Subcutaneous abdominal adipose tissue (tissue), 5 donors: ENCODE measurements around the gene ACSF3.

Source experiments
- H3K27ac ChIP-seq: one replicate; pipeline ENCODE4 v1.7.0; 2013; ENCODE audit warnings: low read depth, mild to moderate bottlenecking, inconsistent platforms, low read length, moderate library complexity
- H3K27me3 ChIP-seq, 5 donors: one replicate each; pipeline ENCODE4 v1.7.0; 2013; ENCODE audit warnings: low read length in 5 of 5, inconsistent platforms in 1 of 5; ENCODE audit not compliant: control insufficient read depth in 5 of 5, insufficient read depth in 4 of 5
- H3K36me3 ChIP-seq, 5 donors: one replicate each; pipeline ENCODE4 v1.7.0; 2013; ENCODE audit warnings: low read length in 5 of 5; ENCODE audit not compliant: control insufficient read depth in 5 of 5, insufficient read depth in 5 of 5
- H3K4me1 ChIP-seq, 5 donors: one replicate each; pipeline ENCODE4 v1.7.0; 2013; ENCODE audit warnings: low read length in 5 of 5, mild to moderate bottlenecking in 3 of 5, moderate library complexity in 1 of 5; ENCODE audit not compliant: control insufficient read depth in 5 of 5, insufficient read depth in 5 of 5
- H3K4me3 ChIP-seq, 5 donors: one replicate each; pipeline ENCODE4 v1.7.0; 2013; ENCODE audit warnings: low read length in 5 of 5, low read depth in 1 of 5
- H3K9ac ChIP-seq, 5 donors: one replicate each; pipeline ENCODE4 v1.7.0; 2013; ENCODE audit warnings: low read length in 5 of 5, mild to moderate bottlenecking in 4 of 5, moderate library complexity in 3 of 5
- H3K9me3 ChIP-seq, 5 donors: one replicate each; pipeline ENCODE4 v1.7.0; 2013; ENCODE audit warnings: low read length in 5 of 5; ENCODE audit not compliant: control insufficient read depth in 5 of 5
- donor health status: healthy.
- donor health status: healthy.
- donor health status: healthy.
- donor health status: healthy.
- donor health status: healthy.

The ACSF3 gene

DNA sequence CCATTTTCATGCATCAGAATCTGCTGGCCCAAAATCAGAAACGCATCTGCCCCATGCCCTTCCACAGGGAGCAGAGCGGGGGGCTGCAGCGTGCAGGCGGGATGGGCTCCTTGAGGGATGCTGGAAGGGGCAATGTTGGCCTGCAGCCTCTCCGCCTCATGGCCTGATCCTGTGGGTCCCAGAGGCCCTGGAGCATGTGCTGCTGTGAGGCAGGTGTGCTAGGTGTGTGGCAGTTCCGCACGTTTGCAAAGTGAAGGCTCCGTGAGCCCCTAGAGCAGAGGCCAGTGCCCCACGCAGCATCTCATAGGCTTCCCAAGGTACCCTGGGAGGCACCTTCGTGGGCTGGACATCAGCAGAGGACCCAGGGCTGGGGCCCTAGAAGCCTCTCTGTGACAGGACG is 41.5 kb downstream of the ACSF3 start:
- Histone ChIP-seq H3K27me3 (no peaks in the 10 kb centered on the region), H3K36me3 (peaks cover 0 to 76% (median 59%) of the 10 kb centered on the region in 5 donors), H3K4me1 (no peaks in the 10 kb centered on the region), H3K9ac (no peak overlapping the region), H3K27ac (no peak overlapping the region), H3K4me3 (no peak overlapping the region), H3K9me3 (no peaks in the 10 kb centered on the region)

GRCh38 chr16:89135971-89136765 is 42.5 kb downstream of the ACSF3 start:
- Histone ChIP-seq H3K4me1 (no peaks in the 10 kb centered on the region), H3K27ac (no peak overlapping the region)

GRCh38 chr16:89136931-89137330 is 43.3 kb downstream of the ACSF3 start:
- Histone ChIP-seq H3K9ac (no peak overlapping the region), H3K27ac (no peak overlapping the region), H3K9me3 (no peaks in the 10 kb centered on the region), H3K36me3 (peaks cover 0 to 89% (median 75%) of the 10 kb centered on the region in 5 donors), H3K27me3 (no peaks in the 10 kb centered on the region), H3K4me3 (no peak overlapping the region), H3K4me1 (no peaks in the 10 kb centered on the region)

More at GRCh38 chr16:89135971-89136765, 42.5 kb downstream of the ACSF3 start:
- Histone ChIP-seq H3K4me3 (no peak overlapping the region), H3K27me3 (no peaks in the 10 kb centered on the region), H3K9ac (no peak overlapping the region), H3K36me3 (peaks cover 0 to 86% (median 68%) of the 10 kb centered on the region in 5 donors), H3K9me3 (no peaks in the 10 kb centered on the region)

- Histone ChIP-seq H3K27ac (no peak overlapping the region), H3K4me3 (no peak overlapping the region), H3K9ac (no peak overlapping the region), H3K36me3 (peaks cover 0 to 89% (median 75%) of the 10 kb centered on the region in 5 donors), H3K9me3 (no peaks in the 10 kb centered on the region), H3K4me1 (no peaks in the 10 kb centered on the region), H3K27me3 (no peaks in the 10 kb centered on the region)
Observed at GRCh38 chr16:89137666-89138512, 44.2 kb downstream of the ACSF3 start.

- Histone ChIP-seq H3K9ac (no peak overlapping the region), H3K4me1 (no peaks in the 10 kb centered on the region), H3K36me3 (peaks cover 0 to 89% (median 72%) of the 10 kb centered on the region in 5 donors), H3K27me3 (no peaks in the 10 kb centered on the region), H3K27ac (no peak overlapping the region), H3K9me3 (no peaks in the 10 kb centered on the region), H3K4me3 (no peak overlapping the region)
Observed at GRCh38 chr16:89138513-89138795, 44.8 kb downstream of the ACSF3 start.

DNA sequence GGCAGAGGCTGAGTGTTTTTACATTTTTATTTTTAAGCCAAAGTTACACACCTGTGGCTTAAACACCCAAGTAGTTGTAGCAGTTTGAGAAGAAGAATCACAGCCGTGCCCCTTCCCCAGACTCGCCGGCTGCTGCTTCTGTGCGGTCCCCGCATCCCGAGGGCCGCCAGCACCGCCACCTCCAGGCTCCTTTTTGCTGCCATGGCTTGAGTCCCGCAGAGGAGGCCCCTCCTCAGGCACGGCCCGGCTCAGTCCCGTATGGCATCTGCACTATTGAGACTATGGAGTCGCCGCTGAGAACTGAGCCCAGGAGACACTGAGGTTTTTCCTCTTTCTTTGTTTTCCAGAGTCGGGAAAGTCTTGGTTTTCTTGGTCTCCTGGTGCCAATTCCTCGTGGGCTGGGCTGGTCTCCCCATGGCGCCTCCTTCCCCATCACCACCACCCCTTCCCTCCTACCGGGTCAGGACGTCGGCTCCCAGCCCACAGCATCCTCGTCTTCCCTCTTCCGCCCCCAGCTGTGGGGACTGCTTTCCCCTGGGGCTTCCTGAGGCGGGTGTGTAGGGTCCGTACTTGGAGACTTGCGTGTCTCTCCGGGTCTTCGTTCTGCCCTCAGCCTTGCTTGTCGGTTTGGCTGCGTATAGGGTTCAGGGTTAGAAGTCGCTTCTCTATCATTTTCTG is 45.3 kb downstream of the ACSF3 start:
- Histone ChIP-seq H3K9me3 (no peaks in the 10 kb centered on the region), H3K27ac (no peak overlapping the region), H3K27me3 (no peaks in the 10 kb centered on the region), H3K4me1 (no peaks in the 10 kb centered on the region), H3K9ac (no peak overlapping the region), H3K4me3 (no peak overlapping the region), H3K36me3 (peaks cover 0 to 89% (median 71%) of the 10 kb centered on the region in 5 donors)

GRCh38 chr16:89139907-89140361 is 46.3 kb downstream of the ACSF3 start:
- no peak overlapping the region for H3K27ac ChIP-seq
- H3K9me3 ChIP-seq = no peaks in the 10 kb centered on the region
- peaks cover 0 to 90% (median 69%) of the 10 kb centered on the region in 5 donors for H3K36me3 ChIP-seq
- H3K4me1 ChIP-seq = no peaks in the 10 kb centered on the region
- no peak overlapping the region for H3K9ac ChIP-seq
- H3K27me3 ChIP-seq = no peaks in the 10 kb centered on the region
- H3K4me3 ChIP-seq = no peak overlapping the region

GRCh38 chr16:89140401-89140800 is 46.7 kb downstream of the ACSF3 start:
- no peak overlapping the region for H3K27ac ChIP-seq
- H3K36me3 ChIP-seq = peaks cover 0 to 90% (median 69%) of the 10 kb centered on the region in 5 donors
- H3K4me1 ChIP-seq = no peaks in the 10 kb centered on the region
- H3K9ac ChIP-seq = no peak overlapping the region
- no peaks in the 10 kb centered on the region for H3K9me3 ChIP-seq
- no peak overlapping the region for H3K4me3 ChIP-seq
- H3K27me3 ChIP-seq = no peaks in the 10 kb centered on the region

- Histone ChIP-seq H3K27me3 (no peaks in the 10 kb centered on the region), H3K4me3 (no peak overlapping the region), H3K4me1 (no peaks in the 10 kb centered on the region), H3K36me3 (peaks cover 0 to 94% (median 71%) of the 10 kb centered on the region in 5 donors), H3K9me3 (no peaks in the 10 kb centered on the region), H3K9ac (no peak overlapping the region), H3K27ac (no peak overlapping the region)
Observed at GRCh38 chr16:89140981-89141883, 47.6 kb downstream of the ACSF3 start.
